UCSD-AML1 (cell line): ENCODE results near the gene FLNA.
"Not testable (repeated sequence)": the region's sequence is repeated elsewhere in the genome, so short reads cannot be mapped to it uniquely, and the experiment has no call there.

Experiments used
- DNase-seq: peaks from one replicate; lab custom pipeline; 2025; ENCODE audit not compliant: unreplicated experiment; lab: John Stamatoyannopoulos, UW

Gene FLNA

GRCh38 chrX:154399527-154400368 lies 25.3 kb upstream of the FLNA start:
- no peak for DNase-seq

GRCh38 chrX:154398668-154399526 lies 24.5 kb upstream of the FLNA start:
- DNase-seq = peak; percentile 81

GRCh38 chrX:154397888-154398667 lies 23.6 kb upstream of the FLNA start, which contains the start of gene RPL10:
RPL10 (plus strand) TSS chrX:154398377; CDS start chrX:154398520, 143 bp downstream.
- DNase-seq = peak; percentile 92

GRCh38 chrX:154396973-154397887 lies 22.8 kb upstream of the FLNA start:
- DNase-seq = peak; percentile 70

- not testable (repeated sequence) for DNase-seq
Observed at GRCh38 chrX:154396363-154396762, 21.9 kb upstream of the FLNA start.

- not testable (repeated sequence) for DNase-seq
Observed at GRCh38 chrX:154389812-154390747, 15.6 kb upstream of the FLNA start.

GRCh38 chrX:154388649-154389048 lies 14.2 kb upstream of the FLNA start:
- DNase-seq = not testable (repeated sequence)

- not testable (repeated sequence) for DNase-seq
Observed at GRCh38 chrX:154388094-154388493, 13.7 kb upstream of the FLNA start.

GRCh38 chrX:154384284-154384892 lies 10.0 kb upstream of the FLNA start:
- DNase-seq = no peak

GRCh38 chrX:154383359-154384283 lies 9.2 kb upstream of the FLNA start:
- no peak for DNase-seq

GRCh38 chrX:154382483-154383069 lies 8.1 kb upstream of the FLNA start:
- DNase-seq = no peak

GRCh38 chrX:154381271-154381670 lies 6.8 kb upstream of the FLNA start:
- no peak for DNase-seq

GRCh38 chrX:154380787-154381186 lies 6.4 kb upstream of the FLNA start:
- no peak for DNase-seq

- no peak for DNase-seq
Observed at GRCh38 chrX:154380153-154380552, 5.7 kb upstream of the FLNA start.

GRCh38 chrX:154379569-154379951 lies 5.1 kb upstream of the FLNA start:
- no peak for DNase-seq

GRCh38 chrX:154378799-154379568 lies 4.5 kb upstream of the FLNA start, which contains the start of gene EMD:
EMD (plus strand) TSS chrX:154379295; CDS start chrX:154379485, 190 bp downstream.
- DNase-seq = peak; percentile 100
